Osteocyte (in vitro differentiated cells): ENCODE measurements around the gene UTRN. TPM values are rescaled to one million over a fixed set of nuclear protein-coding genes. Genes with fewer than 3 reads are reported as not detected.

ENCODE experiments used
- DNase-seq: peaks from one replicate; pipeline ENCODE4 v3.0.0; 2021; ENCODE audit warnings: mixed read lengths; ENCODE audit not compliant: unreplicated experiment; ENCODE audit errors: extremely low spot score
- H3K27ac Mint-ChIP-seq: one replicate; pipeline ENCODE4 v1.8.0; 2021; ENCODE audit warnings: mild to moderate bottlenecking, mixed read lengths; ENCODE audit not compliant: unreplicated experiment
- H3K27me3 Mint-ChIP-seq: one replicate; pipeline ENCODE4 v1.8.0; 2021; ENCODE audit warnings: mixed read lengths; ENCODE audit not compliant: unreplicated experiment
- H3K36me3 Mint-ChIP-seq: one replicate; pipeline ENCODE4 v1.8.0; 2021; ENCODE audit warnings: mixed read lengths; ENCODE audit not compliant: unreplicated experiment
- H3K4me1 Mint-ChIP-seq: one replicate; pipeline ENCODE4 v1.8.0; 2021; ENCODE audit warnings: mixed read lengths; ENCODE audit not compliant: unreplicated experiment
- H3K4me3 Mint-ChIP-seq: one replicate; pipeline ENCODE4 v1.8.0; 2021; ENCODE audit warnings: mild to moderate bottlenecking, moderate library complexity, mixed read lengths; ENCODE audit not compliant: unreplicated experiment
- H3K9me3 Mint-ChIP-seq: one replicate; pipeline ENCODE4 v1.8.0; 2021; ENCODE audit warnings: mixed read lengths; ENCODE audit not compliant: unreplicated experiment
- total RNA-seq: library from RNA; stranded (reverse); gene quantifications from 2 replicates; pipeline ENCODE4 v1.2.1, GENCODE V29; 2021
- TF ChIP-seq, protein P1 (sequence below): fragments of 200-600 bp; sonication (generic); IDR thresholded peaks from 2 replicates; pipeline ENCODE4 v1.5.0; 2021; ENCODE audit warnings: antibody characterized with exemption, mild to moderate bottlenecking, moderate library complexity

UTRN gene
- total RNA-seq, 1 donor from 2014 or later = 144 TPM

DNA sequence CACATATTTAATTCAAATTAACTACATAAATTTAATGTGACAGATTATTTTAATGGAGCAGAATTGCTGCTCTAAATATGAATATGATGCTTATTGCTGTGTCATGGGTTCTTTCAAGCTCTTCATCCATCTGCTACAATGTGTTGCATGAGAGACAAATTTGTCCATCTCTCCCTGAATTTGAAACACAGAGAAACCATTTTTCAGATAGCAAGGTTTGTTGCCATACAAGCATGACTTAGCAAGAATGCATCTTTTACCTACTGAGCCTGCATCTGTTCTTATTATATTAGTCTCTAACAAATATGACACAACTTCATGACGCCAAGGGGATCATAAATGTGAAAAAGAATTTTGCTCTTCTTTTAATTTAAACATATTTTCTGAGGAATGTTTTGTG lies 8.0 kb upstream of the UTRN start:
- Mint-ChIP-seq H3K27me3 (no peaks in the 10 kb centered on the region), H3K27ac (no peak overlapping the region), H3K36me3 (peaks cover 8% of the 10 kb centered on the region), H3K4me3 (no peak overlapping the region), H3K4me1 (peaks cover 6% of the 10 kb centered on the region), H3K9me3 (no peaks in the 10 kb centered on the region)
- TF ChIP-seq, protein P1, sequence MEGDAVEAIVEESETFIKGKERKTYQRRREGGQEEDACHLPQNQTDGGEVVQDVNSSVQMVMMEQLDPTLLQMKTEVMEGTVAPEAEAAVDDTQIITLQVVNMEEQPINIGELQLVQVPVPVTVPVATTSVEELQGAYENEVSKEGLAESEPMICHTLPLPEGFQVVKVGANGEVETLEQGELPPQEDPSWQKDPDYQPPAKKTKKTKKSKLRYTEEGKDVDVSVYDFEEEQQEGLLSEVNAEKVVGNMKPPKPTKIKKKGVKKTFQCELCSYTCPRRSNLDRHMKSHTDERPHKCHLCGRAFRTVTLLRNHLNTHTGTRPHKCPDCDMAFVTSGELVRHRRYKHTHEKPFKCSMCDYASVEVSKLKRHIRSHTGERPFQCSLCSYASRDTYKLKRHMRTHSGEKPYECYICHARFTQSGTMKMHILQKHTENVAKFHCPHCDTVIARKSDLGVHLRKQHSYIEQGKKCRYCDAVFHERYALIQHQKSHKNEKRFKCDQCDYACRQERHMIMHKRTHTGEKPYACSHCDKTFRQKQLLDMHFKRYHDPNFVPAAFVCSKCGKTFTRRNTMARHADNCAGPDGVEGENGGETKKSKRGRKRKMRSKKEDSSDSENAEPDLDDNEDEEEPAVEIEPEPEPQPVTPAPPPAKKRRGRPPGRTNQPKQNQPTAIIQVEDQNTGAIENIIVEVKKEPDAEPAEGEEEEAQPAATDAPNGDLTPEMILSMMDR = no peak
- no peak for DNase-seq

DNA sequence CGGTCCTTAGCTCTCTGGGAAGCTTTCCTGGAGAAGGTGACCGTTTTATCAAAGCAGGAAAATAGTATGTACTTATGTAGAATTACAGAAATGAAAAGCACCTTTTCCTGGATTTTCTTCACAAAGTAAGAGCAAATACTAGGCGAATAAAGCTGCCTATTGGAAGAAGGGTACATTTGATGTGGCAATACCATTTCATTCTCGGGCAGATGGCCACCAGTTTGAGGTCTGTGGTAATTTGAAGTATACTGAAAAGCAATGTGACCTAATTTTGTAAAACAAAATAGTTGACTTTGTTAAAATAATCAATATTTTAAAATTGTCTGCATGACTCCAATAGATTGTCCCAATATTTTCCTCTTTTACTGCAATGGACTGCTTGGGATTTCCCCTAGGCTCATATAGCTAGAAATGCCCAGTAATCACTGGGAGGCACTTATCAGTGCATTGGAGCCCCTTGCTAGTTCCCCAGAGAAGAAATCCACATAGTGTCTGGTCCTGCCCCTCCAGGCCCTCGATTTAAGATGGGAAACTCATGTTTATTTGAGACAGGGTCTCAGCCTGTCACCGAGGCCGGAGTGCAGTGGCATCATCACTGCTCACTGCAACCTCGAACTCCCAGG lies 7.4 kb upstream of the UTRN start:
- peaks cover 5% of the 10 kb centered on the region for H3K36me3 Mint-ChIP-seq
- no peak overlapping the region for H3K27ac Mint-ChIP-seq
- peaks cover 6% of the 10 kb centered on the region for H3K4me1 Mint-ChIP-seq
- no peak overlapping the region for H3K4me3 Mint-ChIP-seq
- no peaks in the 10 kb centered on the region for H3K27me3 Mint-ChIP-seq
- no peaks in the 10 kb centered on the region for H3K9me3 Mint-ChIP-seq
- DNase-seq = no peak
- TF ChIP-seq, protein P1 = no peak

DNA sequence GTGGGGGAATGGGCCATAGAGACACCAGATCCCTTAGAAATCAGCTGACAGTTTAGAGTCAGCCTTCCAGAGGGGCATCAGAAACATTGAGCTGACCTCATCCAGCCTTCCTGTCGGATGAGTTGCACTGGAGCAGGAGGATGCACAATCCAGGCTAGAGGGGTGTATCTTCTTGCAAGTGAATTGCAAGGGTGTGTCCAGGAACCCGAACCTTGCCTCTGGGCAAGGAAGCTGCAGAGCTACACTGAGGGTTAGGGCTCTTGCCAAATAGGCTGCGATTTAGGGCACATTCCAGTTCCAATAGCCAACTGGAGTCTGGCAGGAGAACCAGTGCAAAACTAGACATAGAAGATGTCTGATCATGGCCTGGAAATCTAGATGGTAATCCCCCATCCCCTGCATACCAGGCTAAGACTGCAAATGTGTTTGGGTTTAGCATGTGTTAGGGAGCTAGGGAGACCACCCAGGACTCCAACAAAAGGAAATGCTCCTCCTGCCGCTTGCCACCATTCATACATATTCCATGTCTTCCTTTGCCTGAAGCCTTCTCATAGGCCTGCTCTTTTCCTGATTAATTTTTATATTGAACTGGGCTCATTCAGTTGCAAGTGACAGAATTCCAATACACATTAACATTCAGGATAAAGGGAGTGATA lies 6.3 kb upstream of the UTRN start:
- no peaks in the 10 kb centered on the region for H3K9me3 Mint-ChIP-seq
- TF ChIP-seq, protein P1 = no peak
- no peak for DNase-seq
- H3K27ac Mint-ChIP-seq = no peak overlapping the region
- H3K27me3 Mint-ChIP-seq = no peaks in the 10 kb centered on the region
- H3K4me3 Mint-ChIP-seq = no peak overlapping the region
- peaks cover 5% of the 10 kb centered on the region for H3K36me3 Mint-ChIP-seq
- H3K4me1 Mint-ChIP-seq = peaks cover 13% of the 10 kb centered on the region

DNA sequence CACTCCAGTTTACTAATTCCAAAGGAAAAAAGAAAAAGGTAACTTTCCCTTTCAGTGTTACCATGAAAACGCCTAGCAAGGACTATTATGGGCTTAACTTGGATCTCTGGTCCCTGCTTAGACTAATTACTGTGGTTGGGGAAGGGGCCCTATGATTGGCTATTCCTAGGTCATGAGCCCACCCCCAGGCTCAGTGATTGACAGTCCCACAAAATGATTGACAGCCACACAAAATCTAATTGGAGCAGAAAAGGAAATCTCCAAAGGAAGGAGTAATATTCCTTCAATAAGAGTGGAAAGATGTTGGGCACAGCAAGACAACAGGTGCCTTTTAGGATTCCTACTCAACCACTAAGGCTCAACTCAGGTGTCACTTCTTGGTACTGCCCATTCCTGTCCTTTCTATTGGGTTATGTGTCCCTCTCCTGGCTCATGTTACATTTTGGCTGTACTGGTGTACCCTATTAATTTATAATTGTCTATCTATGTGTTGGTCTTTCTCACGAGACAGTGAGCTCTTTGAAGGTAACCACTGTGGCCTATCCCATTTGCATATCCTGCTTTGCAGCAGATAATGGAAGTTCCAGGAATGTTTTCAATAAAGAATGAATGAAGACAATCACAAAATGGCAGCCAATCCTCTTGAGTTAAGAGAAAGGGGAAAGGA lies 5.5 kb upstream of the UTRN start:
- H3K36me3 Mint-ChIP-seq = peaks cover 5% of the 10 kb centered on the region
- H3K9me3 Mint-ChIP-seq = no peaks in the 10 kb centered on the region
- no peaks in the 10 kb centered on the region for H3K27me3 Mint-ChIP-seq
- H3K4me1 Mint-ChIP-seq = peaks cover 19% of the 10 kb centered on the region
- TF ChIP-seq, protein P1 = no peak
- DNase-seq = no peak
- no peak overlapping the region for H3K27ac Mint-ChIP-seq
- no peak overlapping the region for H3K4me3 Mint-ChIP-seq
